ENCODE measurements around the gene SLC38A9. TPM values are rescaled to one million over a fixed set of nuclear protein-coding genes. Genes with fewer than 3 reads are reported as not detected.

Gene SLC38A9
- total and polyA plus RNA-seq, 5 donors from 2014 or later: 16.3 to 21.1 (median 20.3) TPM

GRCh38 chr5:55629815-55630214 lies 82.3 kb downstream of the SLC38A9 start:
- peaks cover 29% of the 10 kb centered on the region for H3K36me3 Mint-ChIP-seq
- Histone ChIP-seq H3K27me3 (ENCODE audit: control insufficient read depth, insufficient read depth, low read length) (no peaks in the 10 kb centered on the region), H3K9me3 (ENCODE audit: control insufficient read depth in 2 of 2, low read length in 2 of 2) (no peaks in the 10 kb centered on the region), H3K4me3 (ENCODE audit: low read depth, low read length) (no peak overlapping the region), H3K4me1 (ENCODE audit: control insufficient read depth, insufficient read depth, low read length, poor library complexity, severe bottlenecking) (no peaks in the 10 kb centered on the region), H3K36me3 (ENCODE audit: control insufficient read depth, insufficient read depth, low read length) (peaks cover 3% of the 10 kb centered on the region), H3K27ac (ENCODE audit: insufficient read depth, low read length, poor library complexity, severe bottlenecking) (no peak overlapping the region)
- peaks cover 0 to 7% (median 6%) of the 10 kb centered on the region in 4 donors for H3K4me1 Mint-ChIP-seq
- no peak for ATAC-seq (ENCODE audit: low read depth in 2 of 2)
- no peaks in the 10 kb centered on the region for H3K27me3 Mint-ChIP-seq
- H3K9me3 Mint-ChIP-seq: no peaks in the 10 kb centered on the region
- no peak overlapping the region for H3K27ac Mint-ChIP-seq
- DNase-seq: no peak
- no peak overlapping the region for H3K4me3 Mint-ChIP-seq

- no peaks in the 10 kb centered on the region for H3K4me1 ChIP-seq (ENCODE audit: control insufficient read depth, insufficient read depth, low read length, poor library complexity, severe bottlenecking)
- DNase-seq: no peak
- H3K36me3 ChIP-seq (ENCODE audit: control insufficient read depth, insufficient read depth, low read length): peaks cover 3% of the 10 kb centered on the region
- H3K27me3 ChIP-seq (ENCODE audit: control insufficient read depth, insufficient read depth, low read length): no peaks in the 10 kb centered on the region
- H3K27ac ChIP-seq (ENCODE audit: insufficient read depth, low read length, poor library complexity, severe bottlenecking): no peak overlapping the region
- H3K9me3 Mint-ChIP-seq: no peaks in the 10 kb centered on the region
- H3K9me3 ChIP-seq (ENCODE audit: control insufficient read depth in 2 of 2, low read length in 2 of 2): no peaks in the 10 kb centered on the region
- H3K4me3 Mint-ChIP-seq: no peak overlapping the region
- H3K4me3 ChIP-seq (ENCODE audit: low read depth, low read length): no peak overlapping the region
- no peak for ATAC-seq (ENCODE audit: low read depth in 2 of 2)
- no peak overlapping the region for H3K27ac Mint-ChIP-seq
- no peaks in the 10 kb centered on the region for H3K27me3 Mint-ChIP-seq
- peaks cover 23% of the 10 kb centered on the region for H3K36me3 Mint-ChIP-seq
- no peaks in the 10 kb centered on the region for H3K4me1 Mint-ChIP-seq
These were observed 85.3 kb downstream of the SLC38A9 start for GRCh38 chr5:55626790-55627189.

- Mint-ChIP-seq H3K27ac (no peak overlapping the region), H3K9me3 (no peaks in the 10 kb centered on the region), H3K27me3 (no peaks in the 10 kb centered on the region), H3K4me3 (no peak overlapping the region), H3K36me3 (peaks cover 23% of the 10 kb centered on the region), H3K4me1 (no peaks in the 10 kb centered on the region)
- H3K36me3 ChIP-seq (ENCODE audit: control insufficient read depth, insufficient read depth, low read length): peaks cover 3% of the 10 kb centered on the region
- H3K27ac ChIP-seq (ENCODE audit: insufficient read depth, low read length, poor library complexity, severe bottlenecking): no peak overlapping the region
- no peaks in the 10 kb centered on the region for H3K9me3 ChIP-seq (ENCODE audit: control insufficient read depth in 2 of 2, low read length in 2 of 2)
- ATAC-seq (ENCODE audit: low read depth in 2 of 2) (no peak), DNase-seq (no peak)
- no peak overlapping the region for H3K4me3 ChIP-seq (ENCODE audit: low read depth, low read length)
- no peaks in the 10 kb centered on the region for H3K27me3 ChIP-seq (ENCODE audit: control insufficient read depth, insufficient read depth, low read length)
- no peaks in the 10 kb centered on the region for H3K4me1 ChIP-seq (ENCODE audit: control insufficient read depth, insufficient read depth, low read length, poor library complexity, severe bottlenecking)
These were observed 86.2 kb downstream of the SLC38A9 start for GRCh38 chr5:55625913-55626312.

- peaks cover 23% of the 10 kb centered on the region for H3K36me3 Mint-ChIP-seq
- H3K4me3 Mint-ChIP-seq: no peak overlapping the region
- no peak for ATAC-seq (ENCODE audit: low read depth in 2 of 2)
- no peak for DNase-seq
- Histone ChIP-seq H3K9me3 (ENCODE audit: control insufficient read depth in 2 of 2, low read length in 2 of 2) (no peaks in the 10 kb centered on the region), H3K36me3 (ENCODE audit: control insufficient read depth, insufficient read depth, low read length) (peaks cover 3% of the 10 kb centered on the region), H3K4me3 (ENCODE audit: low read depth, low read length) (no peak overlapping the region), H3K27ac (ENCODE audit: insufficient read depth, low read length, poor library complexity, severe bottlenecking) (no peak overlapping the region), H3K4me1 (ENCODE audit: control insufficient read depth, insufficient read depth, low read length, poor library complexity, severe bottlenecking) (no peaks in the 10 kb centered on the region), H3K27me3 (ENCODE audit: control insufficient read depth, insufficient read depth, low read length) (no peaks in the 10 kb centered on the region)
- H3K27ac Mint-ChIP-seq: no peak overlapping the region
- H3K9me3 Mint-ChIP-seq: no peaks in the 10 kb centered on the region
- no peaks in the 10 kb centered on the region for H3K4me1 Mint-ChIP-seq
- H3K27me3 Mint-ChIP-seq: no peaks in the 10 kb centered on the region
These were observed 86.6 kb downstream of the SLC38A9 start for GRCh38 chr5:55625589-55625909.

GRCh38 chr5:55624841-55625588 lies 87.1 kb downstream of the SLC38A9 start:
- Histone ChIP-seq H3K9me3 (ENCODE audit: control insufficient read depth in 2 of 2, low read length in 2 of 2) (no peaks in the 10 kb centered on the region), H3K4me3 (ENCODE audit: low read depth, low read length) (no peak overlapping the region), H3K27ac (ENCODE audit: insufficient read depth, low read length, poor library complexity, severe bottlenecking) (no peak overlapping the region), H3K27me3 (ENCODE audit: control insufficient read depth, insufficient read depth, low read length) (no peaks in the 10 kb centered on the region), H3K4me1 (ENCODE audit: control insufficient read depth, insufficient read depth, low read length, poor library complexity, severe bottlenecking) (no peaks in the 10 kb centered on the region), H3K36me3 (ENCODE audit: control insufficient read depth, insufficient read depth, low read length) (peaks cover 3% of the 10 kb centered on the region)
- Mint-ChIP-seq H3K36me3 (peaks cover 22% of the 10 kb centered on the region), H3K27me3 (no peaks in the 10 kb centered on the region), H3K4me3 (no peak overlapping the region), H3K4me1 (no peaks in the 10 kb centered on the region), H3K27ac (no peak overlapping the region), H3K9me3 (no peaks in the 10 kb centered on the region)
- no peak for ATAC-seq (ENCODE audit: low read depth in 2 of 2)
- no peak for DNase-seq

- no peaks in the 10 kb centered on the region for H3K9me3 ChIP-seq (ENCODE audit: control insufficient read depth in 2 of 2, low read length in 2 of 2)
- Mint-ChIP-seq H3K4me1 (no peaks in the 10 kb centered on the region), H3K36me3 (peaks cover 20% of the 10 kb centered on the region), H3K27ac (no peak overlapping the region), H3K4me3 (no peak overlapping the region), H3K27me3 (no peaks in the 10 kb centered on the region), H3K9me3 (no peaks in the 10 kb centered on the region)
- ATAC-seq (ENCODE audit: low read depth in 2 of 2) (no peak), DNase-seq (no peak)
- no peak overlapping the region for H3K4me3 ChIP-seq (ENCODE audit: low read depth, low read length)
- H3K27me3 ChIP-seq (ENCODE audit: control insufficient read depth, insufficient read depth, low read length): no peaks in the 10 kb centered on the region
- H3K4me1 ChIP-seq (ENCODE audit: control insufficient read depth, insufficient read depth, low read length, poor library complexity, severe bottlenecking): no peaks in the 10 kb centered on the region
- no peak overlapping the region for H3K27ac ChIP-seq (ENCODE audit: insufficient read depth, low read length, poor library complexity, severe bottlenecking)
- peaks cover 3% of the 10 kb centered on the region for H3K36me3 ChIP-seq (ENCODE audit: control insufficient read depth, insufficient read depth, low read length)
These were observed 88.3 kb downstream of the SLC38A9 start for GRCh38 chr5:55623789-55624188.

GRCh38 chr5:55622460-55622859 lies 89.7 kb downstream of the SLC38A9 start:
- Mint-ChIP-seq H3K4me1 (no peaks in the 10 kb centered on the region), H3K9me3 (no peaks in the 10 kb centered on the region), H3K27me3 (no peaks in the 10 kb centered on the region), H3K36me3 (peaks cover 20% of the 10 kb centered on the region), H3K4me3 (no peak overlapping the region), H3K27ac (no peak overlapping the region)
- H3K4me3 ChIP-seq (ENCODE audit: low read depth, low read length): no peak overlapping the region
- no peak for DNase-seq
- H3K27me3 ChIP-seq (ENCODE audit: control insufficient read depth, insufficient read depth, low read length): no peaks in the 10 kb centered on the region
- no peak overlapping the region for H3K27ac ChIP-seq (ENCODE audit: insufficient read depth, low read length, poor library complexity, severe bottlenecking)
- H3K36me3 ChIP-seq (ENCODE audit: control insufficient read depth, insufficient read depth, low read length): peaks cover 3% of the 10 kb centered on the region
- no peak for ATAC-seq (ENCODE audit: low read depth in 2 of 2)
- H3K9me3 ChIP-seq (ENCODE audit: control insufficient read depth in 2 of 2, low read length in 2 of 2): no peaks in the 10 kb centered on the region
- no peaks in the 10 kb centered on the region for H3K4me1 ChIP-seq (ENCODE audit: control insufficient read depth, insufficient read depth, low read length, poor library complexity, severe bottlenecking)

- Histone ChIP-seq H3K27ac (ENCODE audit: insufficient read depth, low read length, poor library complexity, severe bottlenecking) (no peak overlapping the region), H3K4me1 (ENCODE audit: control insufficient read depth, insufficient read depth, low read length, poor library complexity, severe bottlenecking) (no peaks in the 10 kb centered on the region), H3K36me3 (ENCODE audit: control insufficient read depth, insufficient read depth, low read length) (peaks cover 3% of the 10 kb centered on the region), H3K27me3 (ENCODE audit: control insufficient read depth, insufficient read depth, low read length) (no peaks in the 10 kb centered on the region), H3K9me3 (ENCODE audit: control insufficient read depth in 2 of 2, low read length in 2 of 2) (no peaks in the 10 kb centered on the region), H3K4me3 (ENCODE audit: low read depth, low read length) (no peak overlapping the region)
- Mint-ChIP-seq H3K27me3 (no peaks in the 10 kb centered on the region), H3K4me1 (no peaks in the 10 kb centered on the region), H3K27ac (no peak overlapping the region), H3K9me3 (no peaks in the 10 kb centered on the region), H3K4me3 (no peak overlapping the region), H3K36me3 (peaks cover 13% of the 10 kb centered on the region)
- no peak for ATAC-seq (ENCODE audit: low read depth in 2 of 2)
- no peak for DNase-seq
These were observed 90.9 kb downstream of the SLC38A9 start for GRCh38 chr5:55621229-55621628.

Data from CD4-positive, CD25-positive, alpha-beta regulatory T cell (primary cell).